WERI-Rb-1 (cell line): ENCODE results near the gene SUSD4.

Experiments
- DNase-seq: peaks from one replicate; pipeline ENCODE4 v3.0.0-alpha.2; 2020
- H3K27ac ChIP-seq: fragments of 250-450 bp; sonication (Bioruptor Pico); 2 replicates; pipeline ENCODE4 v1.5.1; 2020; ENCODE audit warnings: mild to moderate bottlenecking, moderate library complexity
- H3K27me3 ChIP-seq: fragments of 250-450 bp; sonication (Bioruptor Pico); 2 replicates; pipeline ENCODE4 v1.5.1; 2021; ENCODE audit warnings: mild to moderate bottlenecking, low read depth, moderate library complexity; ENCODE audit not compliant: insufficient read depth, severe bottlenecking
- H3K36me3 ChIP-seq: fragments of 250-450 bp; sonication (Bioruptor Pico); 2 replicates; pipeline ENCODE4 v1.5.1; 2020; ENCODE audit warnings: mild to moderate bottlenecking, moderate library complexity
- H3K4me3 ChIP-seq: 2 replicates; pipeline ENCODE4 v1.5.1; 2011; ENCODE audit warnings: low read depth, mild to moderate bottlenecking, control low read depth, low read length
- H3K9me3 ChIP-seq: fragments of 250-450 bp; sonication (Bioruptor Pico); 2 replicates; pipeline ENCODE4 v1.5.1; 2021; ENCODE audit warnings: mild to moderate bottlenecking, moderate library complexity; ENCODE audit not compliant: severe bottlenecking
- TF ChIP-seq, protein P1 (sequence below): IDR thresholded peaks from 2 replicates; pipeline ENCODE4 v1.5.1; 2011; ENCODE audit warnings: low read depth, mild to moderate bottlenecking, control low read depth, inconsistent platforms, low read length

Gene SUSD4

DNA sequence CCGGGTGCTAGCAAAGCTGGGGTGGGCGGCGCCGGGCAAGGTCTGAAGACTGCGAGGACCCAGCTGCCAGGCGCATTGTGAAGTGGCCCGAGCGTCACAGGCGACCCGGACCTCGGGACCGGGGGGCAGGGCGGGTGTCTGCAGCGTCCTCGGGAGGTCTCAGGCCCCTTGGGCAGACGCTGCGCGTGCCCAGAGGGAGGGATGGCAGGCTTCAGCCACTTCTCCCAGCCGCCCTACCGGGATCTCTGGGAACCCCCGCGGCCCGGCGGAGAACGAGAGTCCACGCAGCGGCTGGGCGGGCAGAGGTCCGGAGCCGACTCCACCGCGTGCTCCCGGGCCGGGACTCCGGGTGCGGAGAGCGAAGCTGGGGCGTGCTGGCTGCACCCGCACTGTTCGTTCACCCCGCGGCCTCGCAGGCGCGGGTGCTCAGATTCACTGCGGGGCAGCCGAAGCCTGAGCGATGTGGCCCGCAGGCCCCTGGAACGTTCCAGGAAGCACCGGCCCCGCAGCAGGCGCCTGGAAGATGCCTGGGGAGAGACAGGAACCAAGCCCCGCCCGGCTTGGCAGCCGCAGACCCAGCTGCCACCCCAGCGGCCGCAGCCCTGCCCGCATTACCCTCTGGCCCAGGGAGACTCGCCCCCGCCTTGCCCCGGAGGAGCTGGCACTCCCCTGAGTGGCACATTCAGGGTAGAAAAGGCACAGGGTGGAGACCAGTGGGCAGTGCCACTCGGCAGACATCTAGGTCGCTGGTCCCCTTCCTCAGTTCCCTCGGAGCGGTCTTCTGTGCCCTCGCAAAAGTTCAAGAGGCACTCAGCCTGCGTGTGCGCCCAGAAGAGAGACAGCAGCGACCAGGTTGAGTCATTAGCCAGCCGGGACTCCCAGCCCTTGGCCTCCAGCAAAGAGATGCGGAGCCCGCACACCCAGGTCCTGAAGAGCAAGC is 29.6 kb upstream of the SUSD4 start, which contains the start of gene CCDC185:
CCDC185 (plus strand) TSS at position 141 of the 940 bp plus-strand sequence; CDS start at position 202, 61 bp downstream.
- no peak for DNase-seq
- Histone ChIP-seq H3K36me3 (no peaks in the 10 kb centered on the region), H3K4me3 (no peak within 1 kb of the TSS), H3K27me3 (no peaks in the 10 kb centered on the region), H3K27ac (no peak within 1 kb of the TSS), H3K9me3 (no peaks in the 10 kb centered on the region)
- TF ChIP-seq, protein P1, sequence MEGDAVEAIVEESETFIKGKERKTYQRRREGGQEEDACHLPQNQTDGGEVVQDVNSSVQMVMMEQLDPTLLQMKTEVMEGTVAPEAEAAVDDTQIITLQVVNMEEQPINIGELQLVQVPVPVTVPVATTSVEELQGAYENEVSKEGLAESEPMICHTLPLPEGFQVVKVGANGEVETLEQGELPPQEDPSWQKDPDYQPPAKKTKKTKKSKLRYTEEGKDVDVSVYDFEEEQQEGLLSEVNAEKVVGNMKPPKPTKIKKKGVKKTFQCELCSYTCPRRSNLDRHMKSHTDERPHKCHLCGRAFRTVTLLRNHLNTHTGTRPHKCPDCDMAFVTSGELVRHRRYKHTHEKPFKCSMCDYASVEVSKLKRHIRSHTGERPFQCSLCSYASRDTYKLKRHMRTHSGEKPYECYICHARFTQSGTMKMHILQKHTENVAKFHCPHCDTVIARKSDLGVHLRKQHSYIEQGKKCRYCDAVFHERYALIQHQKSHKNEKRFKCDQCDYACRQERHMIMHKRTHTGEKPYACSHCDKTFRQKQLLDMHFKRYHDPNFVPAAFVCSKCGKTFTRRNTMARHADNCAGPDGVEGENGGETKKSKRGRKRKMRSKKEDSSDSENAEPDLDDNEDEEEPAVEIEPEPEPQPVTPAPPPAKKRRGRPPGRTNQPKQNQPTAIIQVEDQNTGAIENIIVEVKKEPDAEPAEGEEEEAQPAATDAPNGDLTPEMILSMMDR: no peak

DNA sequence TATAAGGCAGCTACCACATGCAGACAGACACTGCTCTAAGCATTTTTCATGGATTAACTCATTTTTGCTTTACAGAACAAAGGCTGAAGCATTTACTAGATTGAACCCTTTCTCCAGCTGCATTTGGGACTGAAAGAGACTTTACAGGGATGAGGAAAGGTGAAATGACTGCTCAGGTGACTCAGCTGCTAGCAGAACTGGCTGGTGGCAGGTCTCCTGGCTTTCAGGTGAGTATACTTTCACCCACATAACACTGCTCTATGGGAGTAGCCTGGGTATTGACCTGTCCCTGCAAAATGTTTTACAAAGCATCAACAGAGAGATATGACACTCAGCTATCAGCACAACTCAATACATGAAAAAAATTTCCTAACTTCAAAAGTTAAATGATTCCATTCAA is 26.6 kb upstream of the SUSD4 start:
- TF ChIP-seq, protein P1: no peak
- Histone ChIP-seq H3K27me3 (no peaks in the 10 kb centered on the region), H3K4me3 (no peak overlapping the region), H3K9me3 (no peaks in the 10 kb centered on the region), H3K36me3 (no peaks in the 10 kb centered on the region), H3K27ac (no peak overlapping the region)
- no peak for DNase-seq

DNA sequence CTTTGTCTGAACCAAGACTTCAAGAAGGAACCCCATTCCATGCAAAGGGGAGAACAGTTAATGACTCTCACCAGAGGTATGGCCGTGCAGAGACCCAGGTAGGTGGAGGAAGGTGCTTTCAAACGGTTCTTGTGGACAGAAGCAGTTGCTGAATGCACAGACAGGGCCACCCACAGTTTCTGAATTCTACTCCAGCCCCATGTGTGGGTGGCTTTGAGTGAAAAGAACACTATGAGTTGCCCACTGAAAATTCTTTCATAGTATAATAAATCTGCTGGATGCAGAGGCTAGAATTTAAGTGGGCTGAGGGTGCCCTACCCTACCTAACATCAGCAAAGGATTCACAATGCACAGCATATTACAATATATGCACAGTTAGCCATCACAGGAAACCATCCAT is 22.0 kb upstream of the SUSD4 start:
- Histone ChIP-seq H3K9me3 (no peaks in the 10 kb centered on the region), H3K27ac (no peak overlapping the region), H3K27me3 (no peaks in the 10 kb centered on the region), H3K36me3 (no peaks in the 10 kb centered on the region), H3K4me3 (no peak overlapping the region)
- DNase-seq: no peak
- TF ChIP-seq, protein P1: no peak

DNA sequence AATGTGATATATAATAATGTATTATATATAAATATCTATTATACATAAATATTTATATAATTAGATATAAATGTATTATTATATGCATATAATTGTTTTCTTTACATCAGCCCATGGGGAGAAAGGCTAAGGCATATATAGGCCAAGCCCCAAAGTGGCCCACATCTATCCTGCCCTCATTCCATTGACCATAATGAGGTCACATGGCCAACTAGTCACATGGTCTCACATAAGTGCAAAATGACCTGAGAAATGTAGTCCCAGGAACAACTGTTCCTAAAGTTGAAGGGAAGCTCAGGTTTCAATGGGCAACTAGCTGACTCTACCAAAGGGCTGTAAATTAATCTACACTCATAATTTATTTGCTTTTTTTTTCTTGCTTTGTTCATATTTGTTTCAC is 14.8 kb upstream of the SUSD4 start:
- no peaks in the 10 kb centered on the region for H3K9me3 ChIP-seq
- H3K27me3 ChIP-seq: no peaks in the 10 kb centered on the region
- TF ChIP-seq, protein P1: no peak
- no peaks in the 10 kb centered on the region for H3K36me3 ChIP-seq
- H3K27ac ChIP-seq: no peak overlapping the region
- no peak overlapping the region for H3K4me3 ChIP-seq
- no peak for DNase-seq

DNA sequence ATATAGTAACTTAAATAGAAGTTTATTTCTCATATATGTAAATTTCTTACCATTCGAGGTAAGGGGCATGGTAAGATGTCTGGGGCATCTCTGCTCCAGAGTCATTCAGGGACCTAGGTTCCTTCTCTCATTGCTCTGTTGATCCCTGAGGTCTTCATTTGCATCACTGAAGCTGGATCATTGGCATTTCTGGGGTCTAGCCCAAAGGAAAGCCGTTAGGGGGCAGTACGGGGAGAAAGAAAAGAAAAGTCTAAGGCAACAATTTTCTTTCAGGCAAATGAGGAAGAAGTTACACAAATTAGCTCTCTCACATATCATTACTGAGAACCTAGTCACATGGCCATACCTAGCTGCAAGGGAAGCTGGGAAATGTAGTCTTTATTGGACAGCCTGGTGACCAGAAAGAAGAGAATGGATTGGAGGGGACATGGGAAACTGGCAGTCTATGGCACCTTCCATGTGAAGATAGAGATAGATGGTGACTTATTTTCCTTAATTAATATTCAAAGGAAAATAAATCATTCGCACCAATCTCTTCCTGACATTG is 10.2 kb upstream of the SUSD4 start:
- no peak for DNase-seq
- H3K27ac ChIP-seq: no peak overlapping the region
- TF ChIP-seq, protein P1: no peak
- no peak overlapping the region for H3K4me3 ChIP-seq
- H3K27me3 ChIP-seq: no peaks in the 10 kb centered on the region
- H3K36me3 ChIP-seq: no peaks in the 10 kb centered on the region
- H3K9me3 ChIP-seq: no peaks in the 10 kb centered on the region
